OCI-LY1 (cell line): ENCODE data around the gene NPLOC4.

Experiments
- EZH2 ChIP-seq: fragments of 200-600 bp; sonication (generic), shearing (Covaris generic); IDR thresholded peaks from 2 replicates; pipeline ENCODE4 v1.8.0; 2017; ENCODE audit warnings: borderline replicate concordance, mixed run types, mild to moderate bottlenecking, antibody characterized with exemption, low read length, moderate library complexity, mixed read lengths
- TF ChIP-seq, protein P1 (sequence below): fragments of 200-600 bp; sonication (generic), shearing (Covaris generic); IDR thresholded peaks from 2 replicates; pipeline ENCODE4 v1.5.1; 2017; ENCODE audit warnings: mild to moderate bottlenecking, antibody characterized with exemption, low read length, moderate library complexity, mixed read lengths

DNA sequence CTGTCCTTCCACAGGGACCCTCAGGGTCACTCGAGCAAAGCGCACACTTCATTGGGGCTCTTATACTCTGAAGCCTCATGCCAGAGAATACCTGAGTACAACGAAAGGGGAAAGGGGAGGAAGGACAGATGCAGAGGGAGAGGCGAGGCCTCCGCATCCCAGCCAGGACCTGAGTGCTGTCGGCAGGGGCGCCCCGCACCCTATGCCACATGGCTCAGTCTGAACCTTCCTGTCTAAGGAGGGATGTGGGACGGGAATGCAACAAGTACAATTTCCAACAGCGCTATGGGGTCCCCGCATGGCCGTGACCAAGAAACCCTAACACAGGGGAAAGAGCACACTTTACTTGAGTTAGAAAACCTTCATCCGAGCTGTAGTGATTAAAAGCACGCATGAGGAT is 44.9 kb downstream of the NPLOC4 start:
- TF ChIP-seq, protein P1, sequence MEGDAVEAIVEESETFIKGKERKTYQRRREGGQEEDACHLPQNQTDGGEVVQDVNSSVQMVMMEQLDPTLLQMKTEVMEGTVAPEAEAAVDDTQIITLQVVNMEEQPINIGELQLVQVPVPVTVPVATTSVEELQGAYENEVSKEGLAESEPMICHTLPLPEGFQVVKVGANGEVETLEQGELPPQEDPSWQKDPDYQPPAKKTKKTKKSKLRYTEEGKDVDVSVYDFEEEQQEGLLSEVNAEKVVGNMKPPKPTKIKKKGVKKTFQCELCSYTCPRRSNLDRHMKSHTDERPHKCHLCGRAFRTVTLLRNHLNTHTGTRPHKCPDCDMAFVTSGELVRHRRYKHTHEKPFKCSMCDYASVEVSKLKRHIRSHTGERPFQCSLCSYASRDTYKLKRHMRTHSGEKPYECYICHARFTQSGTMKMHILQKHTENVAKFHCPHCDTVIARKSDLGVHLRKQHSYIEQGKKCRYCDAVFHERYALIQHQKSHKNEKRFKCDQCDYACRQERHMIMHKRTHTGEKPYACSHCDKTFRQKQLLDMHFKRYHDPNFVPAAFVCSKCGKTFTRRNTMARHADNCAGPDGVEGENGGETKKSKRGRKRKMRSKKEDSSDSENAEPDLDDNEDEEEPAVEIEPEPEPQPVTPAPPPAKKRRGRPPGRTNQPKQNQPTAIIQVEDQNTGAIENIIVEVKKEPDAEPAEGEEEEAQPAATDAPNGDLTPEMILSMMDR = no peak
- no peak for TF ChIP-seq EZH2
